IPS-18a (cell line): ENCODE measurements around the gene GPR78.

Experiments
- H3K27ac ChIP-seq: one replicate; pipeline ENCODE4 v1.5.1; 2013; ENCODE audit warnings: low read length
- H3K27me3 ChIP-seq: one replicate; pipeline ENCODE4 v1.6.1; 2013; ENCODE audit warnings: mild to moderate bottlenecking, low read length; ENCODE audit not compliant: control insufficient read depth, insufficient read depth
- H3K36me3 ChIP-seq: one replicate; pipeline ENCODE4 v1.6.1; 2013; ENCODE audit warnings: low read depth, low read length; ENCODE audit not compliant: control insufficient read depth
- H3K4me1 ChIP-seq: one replicate; pipeline ENCODE4 v1.6.1; 2013; ENCODE audit warnings: low read depth, low read length; ENCODE audit not compliant: control insufficient read depth
- H3K4me3 ChIP-seq: one replicate; pipeline ENCODE4 v1.5.1; 2013; ENCODE audit warnings: low read length
- H3K9ac ChIP-seq: one replicate; pipeline ENCODE4 v1.6.1; 2013; ENCODE audit warnings: mild to moderate bottlenecking, low read length, moderate library complexity
- H3K9me3 ChIP-seq: one replicate; pipeline ENCODE4 v1.6.1; 2013; ENCODE audit warnings: low read depth, low read length; ENCODE audit not compliant: control insufficient read depth

Gene GPR78

GRCh38 chr4:8583655-8584025, 3.4 kb downstream of the GPR78 start:
- Histone ChIP-seq H3K4me1 (peaks cover 3% of the 10 kb centered on the region), H3K4me3 (no peak overlapping the region), H3K27me3 (peaks cover 57% of the 10 kb centered on the region), H3K36me3 (no peaks in the 10 kb centered on the region), H3K9me3 (no peaks in the 10 kb centered on the region), H3K9ac (no peak overlapping the region), H3K27ac (no peak overlapping the region)

GRCh38 chr4:8585186-8585585, 5.0 kb downstream of the GPR78 start:
- Histone ChIP-seq H3K4me1 (peaks cover 3% of the 10 kb centered on the region), H3K27ac (no peak overlapping the region), H3K27me3 (peaks cover 43% of the 10 kb centered on the region), H3K36me3 (no peaks in the 10 kb centered on the region), H3K9ac (no peak overlapping the region), H3K9me3 (no peaks in the 10 kb centered on the region), H3K4me3 (no peak overlapping the region)

DNA sequence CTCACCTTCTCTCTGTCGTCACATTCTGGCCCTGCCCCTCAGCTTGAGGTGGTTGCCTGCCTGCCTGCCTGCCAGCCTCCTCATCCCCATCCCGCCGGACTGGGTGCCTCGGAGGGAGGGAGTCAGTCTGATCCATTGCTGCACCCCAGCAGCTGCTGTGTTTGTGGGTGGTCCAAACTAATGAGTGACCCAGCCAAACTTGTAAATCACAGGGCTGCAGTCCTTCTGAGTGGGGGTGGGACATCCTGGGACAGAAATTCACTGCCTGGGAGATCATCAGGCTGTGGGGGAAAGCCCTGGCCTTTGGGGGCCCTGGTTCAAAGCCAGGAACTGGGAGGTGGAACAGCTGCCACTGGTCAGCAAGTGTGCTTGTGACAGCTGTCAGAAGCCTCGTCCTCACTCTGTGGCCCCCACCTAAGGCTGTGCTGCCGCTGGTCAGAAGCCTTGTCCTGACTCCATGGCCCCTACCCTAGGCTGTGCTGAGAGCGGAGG, 5.6 kb downstream of the GPR78 start:
- H3K27me3 ChIP-seq = peaks cover 45% of the 10 kb centered on the region
- H3K27ac ChIP-seq = no peak overlapping the region

DNA sequence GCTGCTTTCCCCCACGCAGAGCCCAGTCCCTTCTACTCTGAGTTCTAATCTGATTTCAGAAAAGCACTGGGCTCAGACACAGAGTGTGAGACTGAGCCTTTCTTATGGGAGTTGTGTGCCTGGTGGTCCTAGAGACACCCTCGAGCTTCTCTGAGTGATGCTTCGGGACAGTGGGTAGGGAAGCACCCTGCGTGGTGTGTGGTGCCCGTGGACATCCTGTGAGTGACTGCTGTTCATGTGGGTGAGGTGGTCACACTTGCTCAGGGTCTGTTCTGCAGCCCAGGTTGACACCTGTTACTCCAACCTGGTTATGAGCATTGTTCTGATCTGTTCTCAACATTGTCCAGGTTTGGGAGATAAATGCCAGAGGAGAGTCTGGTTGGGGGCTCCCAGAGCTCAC, 6.1 kb downstream of the GPR78 start:
- Histone ChIP-seq H3K9me3 (no peaks in the 10 kb centered on the region), H3K36me3 (no peaks in the 10 kb centered on the region), H3K27ac (no peak overlapping the region), H3K27me3 (peaks cover 45% of the 10 kb centered on the region), H3K9ac (no peak overlapping the region), H3K4me3 (no peak overlapping the region), H3K4me1 (peaks cover 3% of the 10 kb centered on the region)

More for the DNA sequence above, 5.6 kb downstream of the GPR78 start:
- H3K4me3 ChIP-seq = no peak overlapping the region
- peaks cover 3% of the 10 kb centered on the region for H3K4me1 ChIP-seq
- no peaks in the 10 kb centered on the region for H3K9me3 ChIP-seq
- no peak overlapping the region for H3K9ac ChIP-seq
- H3K36me3 ChIP-seq = no peaks in the 10 kb centered on the region

DNA sequence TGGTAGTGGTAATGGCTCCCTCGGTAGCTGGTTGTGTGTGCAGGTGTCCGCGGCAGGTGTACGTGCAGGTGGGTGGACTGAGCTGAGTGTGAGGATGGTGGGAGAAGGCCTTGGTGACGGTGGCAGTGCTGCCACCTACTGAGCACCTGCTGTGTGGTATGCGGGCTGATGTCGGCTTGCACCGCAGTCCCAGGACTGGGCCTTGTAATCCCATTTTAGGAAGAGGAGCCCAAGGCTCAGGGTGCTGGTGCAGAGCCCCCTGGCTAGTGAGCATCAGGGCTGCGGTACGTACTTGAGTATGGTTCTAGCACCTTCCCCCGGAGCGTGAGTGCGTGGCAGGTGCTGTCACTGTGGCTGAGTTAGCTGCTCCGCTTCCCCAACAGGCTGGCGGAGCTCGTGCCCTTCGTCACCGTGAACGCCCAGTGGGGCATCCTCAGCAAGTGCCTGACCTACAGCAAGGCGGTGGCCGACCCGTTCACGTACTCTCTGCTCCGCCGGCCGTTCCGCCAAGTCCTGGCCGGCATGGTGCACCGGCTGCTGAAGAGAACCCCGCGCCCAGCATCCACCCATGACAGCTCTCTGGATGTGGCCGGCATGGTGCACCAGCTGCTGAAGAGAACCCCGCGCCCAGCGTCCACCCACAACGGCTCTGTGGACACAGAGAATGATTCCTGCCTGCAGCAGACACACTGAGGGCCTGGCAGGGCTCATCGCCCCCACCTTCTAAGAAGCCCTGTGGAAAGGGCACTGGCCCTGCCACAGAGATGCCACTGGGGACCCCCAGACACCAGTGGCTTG, 6.7 kb downstream of the GPR78 start:
- H3K36me3 ChIP-seq = no peaks in the 10 kb centered on the region
- no peaks in the 10 kb centered on the region for H3K9me3 ChIP-seq
- H3K9ac ChIP-seq = no peak overlapping the region
- H3K27me3 ChIP-seq = peaks cover 45% of the 10 kb centered on the region
- no peak overlapping the region for H3K4me3 ChIP-seq
- H3K4me1 ChIP-seq = peaks cover 8% of the 10 kb centered on the region
- no peak overlapping the region for H3K27ac ChIP-seq

GRCh38 chr4:8587469-8588195, 7.4 kb downstream of the GPR78 start:
- Histone ChIP-seq H3K9me3 (no peaks in the 10 kb centered on the region), H3K4me3 (no peak overlapping the region), H3K36me3 (no peaks in the 10 kb centered on the region), H3K9ac (no peak overlapping the region), H3K27ac (no peak overlapping the region), H3K4me1 (peaks cover 13% of the 10 kb centered on the region), H3K27me3 (peaks cover 43% of the 10 kb centered on the region)

- H3K4me1 ChIP-seq = peaks cover 13% of the 10 kb centered on the region
- H3K36me3 ChIP-seq = no peaks in the 10 kb centered on the region
- H3K27ac ChIP-seq = no peak overlapping the region
- H3K27me3 ChIP-seq = peaks cover 43% of the 10 kb centered on the region
- no peak overlapping the region for H3K9ac ChIP-seq
- H3K4me3 ChIP-seq = no peak overlapping the region
- no peaks in the 10 kb centered on the region for H3K9me3 ChIP-seq
Measured at GRCh38 chr4:8588196-8588470, 7.9 kb downstream of the GPR78 start.

DNA sequence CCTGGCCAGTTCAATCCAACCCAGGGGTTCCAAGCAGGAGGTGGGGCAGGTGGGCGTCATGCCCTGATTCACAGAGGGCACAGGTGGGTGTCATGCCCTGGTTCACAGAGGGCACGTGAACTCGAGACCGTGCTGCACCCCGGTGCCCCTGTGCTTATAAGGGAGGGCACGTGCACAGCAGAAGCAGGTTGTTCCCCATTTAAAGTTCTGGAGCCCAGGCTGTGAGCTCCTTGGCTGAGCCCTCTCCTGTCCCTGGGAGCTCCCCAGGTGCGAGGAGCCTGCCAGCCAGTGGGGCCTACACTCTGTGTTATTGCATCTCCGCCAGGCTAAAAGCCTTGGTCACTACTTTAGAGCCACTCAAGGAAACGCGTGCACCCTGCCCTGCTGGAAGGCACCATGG, 9.1 kb downstream of the GPR78 start:
- no peak overlapping the region for H3K27ac ChIP-seq
- peaks cover 21% of the 10 kb centered on the region for H3K4me1 ChIP-seq
- H3K36me3 ChIP-seq = no peaks in the 10 kb centered on the region
- no peaks in the 10 kb centered on the region for H3K9me3 ChIP-seq
- peaks cover 37% of the 10 kb centered on the region for H3K27me3 ChIP-seq
- no peak overlapping the region for H3K4me3 ChIP-seq
- H3K9ac ChIP-seq = no peak overlapping the region

DNA sequence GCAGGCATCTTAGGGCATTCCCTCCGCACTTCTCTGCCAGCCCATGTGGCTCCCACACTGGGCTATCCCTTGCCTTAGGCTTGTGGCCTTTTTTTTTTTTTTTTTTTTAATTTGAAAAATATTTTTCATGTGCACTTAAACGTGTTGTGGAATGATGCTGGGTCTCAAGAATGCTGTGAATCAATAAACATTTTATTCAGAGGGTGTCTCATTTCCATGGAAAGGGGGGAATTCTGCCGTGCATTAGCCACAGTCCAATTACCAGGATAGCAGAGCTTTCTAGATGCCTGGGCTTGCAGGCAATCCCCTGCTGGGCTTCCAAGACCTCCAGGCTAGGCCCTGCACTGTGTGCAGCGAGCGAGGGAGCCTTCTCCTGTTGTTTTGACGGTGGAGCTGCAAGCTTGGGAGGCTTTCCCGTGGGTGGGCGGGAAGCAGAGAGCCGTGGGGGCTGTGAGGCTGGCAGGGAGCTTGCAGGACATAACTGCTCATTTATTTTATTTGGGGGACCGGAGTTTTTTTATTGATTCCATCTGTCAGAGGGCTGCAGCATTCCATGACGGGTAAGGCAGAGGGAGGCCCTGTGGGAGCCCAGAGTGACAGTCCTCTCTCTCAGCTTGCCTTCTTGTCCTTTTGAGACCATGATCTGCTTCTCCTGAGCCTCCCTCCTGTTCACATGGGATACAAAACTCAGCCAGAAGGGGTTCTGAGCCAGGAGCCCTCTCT, 9.8 kb downstream of the GPR78 start:
- peaks cover 21% of the 10 kb centered on the region for H3K4me1 ChIP-seq
- no peaks in the 10 kb centered on the region for H3K9me3 ChIP-seq
- no peak overlapping the region for H3K27ac ChIP-seq
- H3K27me3 ChIP-seq = peaks cover 31% of the 10 kb centered on the region
- no peaks in the 10 kb centered on the region for H3K36me3 ChIP-seq
- H3K9ac ChIP-seq = no peak overlapping the region
- H3K4me3 ChIP-seq = no peak overlapping the region

DNA sequence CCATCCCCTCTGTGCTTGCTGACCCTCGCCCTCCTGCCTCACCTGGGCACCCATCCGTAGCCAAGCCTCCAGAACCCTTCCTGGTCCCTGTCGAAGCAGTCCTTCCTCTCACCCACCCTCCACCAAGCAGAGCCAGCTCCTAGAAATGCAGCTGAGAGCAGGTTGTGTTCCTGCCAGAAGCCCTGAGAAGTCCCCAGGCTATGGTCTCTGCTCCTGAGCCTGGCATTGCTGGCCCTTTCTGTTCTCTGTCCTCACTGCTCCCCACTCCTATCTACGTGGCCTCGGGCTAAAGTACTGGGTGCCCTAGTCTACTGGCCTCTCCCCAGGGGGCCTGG, 10.3 kb downstream of the GPR78 start:
- peaks cover 21% of the 10 kb centered on the region for H3K4me1 ChIP-seq
- peaks cover 31% of the 10 kb centered on the region for H3K27me3 ChIP-seq
- no peaks in the 10 kb centered on the region for H3K9me3 ChIP-seq
- no peak overlapping the region for H3K9ac ChIP-seq
- H3K36me3 ChIP-seq = no peaks in the 10 kb centered on the region
- no peak overlapping the region for H3K4me3 ChIP-seq
- H3K27ac ChIP-seq = no peak overlapping the region

DNA sequence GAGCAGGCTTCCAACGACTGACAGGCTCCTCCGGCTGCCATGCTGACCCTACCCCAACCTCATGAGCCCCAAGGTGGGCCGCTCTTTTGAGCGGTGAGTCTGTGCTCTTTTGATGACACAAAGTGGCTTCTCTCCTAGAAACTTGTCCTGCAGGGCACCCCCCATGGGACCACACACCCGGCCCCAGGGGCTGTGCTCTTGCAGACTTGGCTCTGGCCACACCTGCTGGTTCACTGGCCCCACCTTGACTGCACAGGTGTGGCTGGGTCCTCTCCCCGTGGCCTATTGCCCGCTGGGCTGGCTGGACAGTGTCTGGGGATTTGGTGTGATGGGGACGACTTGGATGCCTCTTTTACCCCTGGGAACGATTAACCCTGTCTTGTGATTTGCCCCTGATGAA, 10.9 kb downstream of the GPR78 start:
- Histone ChIP-seq H3K36me3 (no peaks in the 10 kb centered on the region), H3K9me3 (no peaks in the 10 kb centered on the region), H3K4me3 (no peak overlapping the region), H3K27ac (no peak overlapping the region), H3K4me1 (peaks cover 21% of the 10 kb centered on the region), H3K9ac (no peak overlapping the region), H3K27me3 (peaks cover 31% of the 10 kb centered on the region)
